Hematopoietic multipotent progenitor cell treated with erythropoietin and hydrocortisone succinate and interleukin-3 and kit ligand, for 15 days (in vitro differentiated cells): ENCODE results near the gene SPINT1.

Source experiments
- DNase-seq: peaks from one replicate; pipeline ENCODE4 v3.0.0-alpha.2; 2015; ENCODE audit warnings: low spot score

SPINT1 gene, protein sequence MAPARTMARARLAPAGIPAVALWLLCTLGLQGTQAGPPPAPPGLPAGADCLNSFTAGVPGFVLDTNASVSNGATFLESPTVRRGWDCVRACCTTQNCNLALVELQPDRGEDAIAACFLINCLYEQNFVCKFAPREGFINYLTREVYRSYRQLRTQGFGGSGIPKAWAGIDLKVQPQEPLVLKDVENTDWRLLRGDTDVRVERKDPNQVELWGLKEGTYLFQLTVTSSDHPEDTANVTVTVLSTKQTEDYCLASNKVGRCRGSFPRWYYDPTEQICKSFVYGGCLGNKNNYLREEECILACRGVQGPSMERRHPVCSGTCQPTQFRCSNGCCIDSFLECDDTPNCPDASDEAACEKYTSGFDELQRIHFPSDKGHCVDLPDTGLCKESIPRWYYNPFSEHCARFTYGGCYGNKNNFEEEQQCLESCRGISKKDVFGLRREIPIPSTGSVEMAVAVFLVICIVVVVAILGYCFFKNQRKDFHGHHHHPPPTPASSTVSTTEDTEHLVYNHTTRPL

DNA sequence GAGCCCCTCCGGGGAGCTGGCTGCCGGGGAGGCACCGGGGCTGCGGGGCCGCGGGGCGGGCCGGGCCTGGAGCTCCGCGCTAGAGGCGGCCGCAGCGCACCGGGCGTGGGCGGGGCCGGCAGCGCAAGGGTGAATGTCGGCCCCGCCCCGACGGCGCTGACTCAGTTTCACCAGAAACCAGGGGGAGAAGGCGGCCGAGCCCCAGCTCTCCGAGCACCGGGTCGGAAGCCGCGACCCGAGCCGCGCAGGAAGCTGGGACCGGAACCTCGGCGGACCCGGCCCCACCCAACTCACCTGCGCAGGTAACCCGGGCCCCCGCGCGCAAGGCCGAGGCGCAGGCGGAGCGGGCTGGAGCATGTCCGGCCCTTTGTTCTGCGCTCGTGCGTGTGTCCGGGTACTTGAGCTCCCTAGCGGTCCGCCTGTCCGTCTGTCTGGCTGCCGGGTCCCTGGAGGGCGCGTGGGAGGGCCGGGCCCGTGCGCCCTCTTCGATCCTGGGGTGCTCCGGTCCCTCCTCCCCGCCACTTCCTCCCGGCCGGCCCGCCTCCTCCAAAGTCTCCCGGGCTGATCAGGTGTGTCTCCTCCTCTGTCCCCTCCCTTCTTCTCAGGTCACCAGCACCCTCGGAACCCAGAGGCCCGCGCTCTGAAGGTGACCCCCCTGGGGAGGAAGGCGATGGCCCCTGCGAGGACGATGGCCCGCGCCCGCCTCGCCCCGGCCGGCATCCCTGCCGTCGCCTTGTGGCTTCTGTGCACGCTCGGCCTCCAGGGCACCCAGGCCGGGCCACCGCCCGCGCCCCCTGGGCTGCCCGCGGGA lies at the start of gene SPINT1:
Gene SPINT1, plus strand, starts transcription at position 164 of the 811 bp plus-strand sequence. Its CDS starts 507 bp downstream, at position 671.
- no peak for DNase-seq

DNA sequence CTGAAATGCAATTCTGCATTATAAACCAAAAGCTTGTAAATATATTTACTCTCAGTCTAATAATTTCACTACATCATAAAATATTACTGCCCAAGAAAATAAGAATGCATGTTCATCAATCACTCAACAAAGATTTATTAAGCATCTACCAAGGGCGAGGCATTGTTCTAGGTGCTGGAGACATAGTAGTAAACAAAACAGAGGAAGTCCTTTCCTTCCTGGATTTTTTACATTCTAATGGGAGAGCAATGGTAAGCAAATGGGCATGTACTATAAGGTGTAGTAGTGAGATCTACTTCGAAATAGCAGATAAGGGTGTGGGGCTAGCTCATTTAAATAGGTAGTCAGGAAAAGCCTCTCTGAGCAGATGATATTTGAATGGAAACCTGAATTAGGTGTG lies 47.8 kb upstream of the SPINT1 start:
- DNase-seq = no peak

DNA sequence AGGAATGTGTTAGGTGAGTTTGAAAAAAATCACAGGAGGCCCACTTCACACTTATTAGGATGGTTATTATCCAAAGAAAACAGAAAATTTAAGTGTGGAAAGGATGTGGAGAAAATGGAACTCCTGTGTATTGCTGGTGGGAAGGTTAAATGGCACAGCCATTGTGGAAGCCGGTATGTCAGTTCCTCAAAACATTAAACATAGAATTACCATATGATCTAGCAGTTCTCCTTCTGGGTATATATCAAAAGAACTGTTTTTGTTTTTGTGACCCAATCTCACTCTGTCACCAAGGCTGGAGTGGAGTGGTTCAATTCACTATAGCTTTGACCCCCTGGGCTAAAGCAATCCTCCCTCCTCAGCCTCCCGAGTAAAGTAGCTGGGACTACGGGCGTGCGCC lies 47.3 kb upstream of the SPINT1 start:
- DNase-seq = no peak

DNA sequence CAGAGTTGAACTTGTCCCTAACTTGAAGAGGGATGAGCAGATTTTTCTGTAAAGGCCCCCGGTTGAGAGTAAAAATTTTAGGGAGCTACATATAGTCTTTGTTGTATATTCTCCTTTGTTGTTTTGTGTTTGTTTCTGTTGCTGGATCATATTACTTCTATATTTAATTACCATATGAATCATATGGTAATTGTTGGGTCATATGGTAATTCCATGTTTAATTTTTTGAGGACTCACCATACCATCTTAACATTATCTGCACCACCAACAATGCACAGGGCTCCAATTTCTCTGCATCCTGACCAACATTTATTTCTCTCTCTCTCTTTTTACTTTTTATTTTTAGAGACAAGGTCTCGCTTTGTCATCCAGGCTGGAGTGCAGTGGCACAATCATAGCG lies 44.3 kb upstream of the SPINT1 start:
- no peak for DNase-seq

DNA sequence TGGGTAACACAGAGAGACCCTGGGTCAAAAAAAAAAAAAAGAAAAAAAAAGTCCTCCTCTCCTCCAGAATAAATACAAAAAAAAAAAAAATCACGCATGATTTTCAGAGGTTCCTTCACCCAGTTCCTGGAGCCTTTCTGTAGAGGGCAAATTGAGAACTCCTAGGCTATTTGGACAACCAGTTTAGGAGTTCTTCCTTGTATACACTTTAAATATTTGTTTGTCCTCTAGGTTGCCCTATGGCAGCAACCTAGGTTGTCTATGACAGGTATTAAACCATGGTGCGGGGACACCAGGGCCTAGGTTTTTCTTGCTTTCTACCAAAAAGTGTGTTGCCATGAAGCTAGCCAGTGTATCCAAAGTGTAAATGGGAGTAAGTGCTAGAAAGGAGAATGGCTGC lies 40.8 kb upstream of the SPINT1 start:
- no peak for DNase-seq

DNA sequence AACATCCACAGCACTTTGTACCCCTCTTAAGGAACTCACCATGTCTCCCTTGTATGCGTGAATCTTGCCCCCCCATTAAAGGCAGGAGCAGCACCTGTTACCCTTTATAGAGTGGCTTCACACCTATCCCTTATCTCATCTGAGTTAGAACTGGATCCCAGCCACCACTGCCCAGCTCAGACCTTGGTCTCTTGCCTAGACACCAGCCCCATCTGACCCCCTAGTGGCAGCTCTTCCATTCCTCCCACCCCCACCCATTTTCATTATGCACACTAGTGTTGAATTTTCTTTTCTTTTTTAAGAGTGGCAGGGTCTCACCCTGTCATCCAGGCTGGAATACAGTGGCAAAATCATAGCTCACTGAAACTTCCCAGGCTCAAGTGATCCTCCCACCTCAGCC lies 40.2 kb upstream of the SPINT1 start:
- DNase-seq = no peak

DNA sequence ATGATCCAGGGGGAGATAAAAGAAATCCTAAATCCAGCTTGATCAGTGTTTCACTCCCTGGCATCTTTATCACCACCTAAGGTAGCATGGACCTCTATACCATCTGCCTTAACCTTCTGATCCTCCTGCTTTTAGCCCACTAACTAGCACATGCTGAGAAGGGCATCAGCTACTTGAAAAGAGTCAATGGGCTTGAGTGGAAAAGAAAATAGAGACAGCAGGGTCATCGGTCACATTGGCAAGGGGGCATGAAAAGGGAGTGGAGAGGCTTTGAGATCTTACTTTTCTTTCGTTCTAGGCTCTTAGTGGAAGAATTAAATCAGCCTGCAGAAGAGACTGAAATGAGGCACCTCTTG lies 37.2 kb upstream of the SPINT1 start:
- no peak for DNase-seq

DNA sequence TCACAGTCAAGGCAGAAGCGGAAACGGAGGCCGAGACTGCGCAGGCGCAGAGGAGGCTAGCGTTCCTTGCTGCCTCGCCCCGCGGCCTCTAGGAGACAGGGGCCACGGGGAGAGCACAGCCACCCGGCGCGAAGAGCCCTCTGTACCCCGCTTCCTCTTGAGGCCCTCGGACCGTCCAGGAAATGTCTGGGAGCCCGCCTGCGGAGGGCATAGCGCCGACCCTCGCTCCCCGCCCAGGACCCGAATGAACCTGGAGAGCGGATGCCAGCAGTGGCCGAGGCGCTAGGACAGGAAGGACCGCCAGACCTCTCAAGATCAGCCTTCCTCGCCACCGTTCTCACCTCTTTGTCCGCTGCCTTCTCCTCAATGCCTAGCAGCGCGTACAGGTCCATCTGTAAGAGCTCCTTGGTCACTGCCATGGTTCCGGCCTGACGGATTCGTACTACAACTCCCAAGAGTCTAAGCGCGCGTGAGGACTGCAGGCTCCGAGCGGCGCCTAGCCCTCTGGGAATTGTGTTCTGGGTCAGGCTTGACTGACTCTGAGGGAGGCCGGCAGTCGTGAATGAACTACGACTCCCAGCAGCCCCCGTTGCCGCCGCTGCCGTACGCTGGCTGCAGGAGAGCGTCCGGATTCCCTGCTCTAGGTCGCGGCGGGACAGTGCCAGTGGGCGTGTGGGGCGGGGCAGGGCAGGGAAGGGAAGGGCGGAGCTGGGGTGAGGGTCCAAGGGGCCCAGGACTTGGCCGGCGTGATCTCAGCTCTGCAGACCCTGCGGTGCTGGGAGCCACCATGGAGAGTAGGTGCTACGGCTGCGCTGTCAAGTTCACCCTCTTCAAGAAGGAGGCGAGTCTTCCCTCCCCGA lies 36.6 kb upstream of the SPINT1 start, which contains the start of the genes DNAJC17 and ZFYVE19:
Gene DNAJC17, minus strand, starts transcription at position 446 of the 860 bp plus-strand sequence. Its CDS starts 27 bp downstream, at position 419.
Gene ZFYVE19, plus strand, starts transcription at position 62 of the 860 bp plus-strand sequence. Its CDS starts 501 bp downstream, at position 563.
- DNase-seq = peak; percentile 97

DNA sequence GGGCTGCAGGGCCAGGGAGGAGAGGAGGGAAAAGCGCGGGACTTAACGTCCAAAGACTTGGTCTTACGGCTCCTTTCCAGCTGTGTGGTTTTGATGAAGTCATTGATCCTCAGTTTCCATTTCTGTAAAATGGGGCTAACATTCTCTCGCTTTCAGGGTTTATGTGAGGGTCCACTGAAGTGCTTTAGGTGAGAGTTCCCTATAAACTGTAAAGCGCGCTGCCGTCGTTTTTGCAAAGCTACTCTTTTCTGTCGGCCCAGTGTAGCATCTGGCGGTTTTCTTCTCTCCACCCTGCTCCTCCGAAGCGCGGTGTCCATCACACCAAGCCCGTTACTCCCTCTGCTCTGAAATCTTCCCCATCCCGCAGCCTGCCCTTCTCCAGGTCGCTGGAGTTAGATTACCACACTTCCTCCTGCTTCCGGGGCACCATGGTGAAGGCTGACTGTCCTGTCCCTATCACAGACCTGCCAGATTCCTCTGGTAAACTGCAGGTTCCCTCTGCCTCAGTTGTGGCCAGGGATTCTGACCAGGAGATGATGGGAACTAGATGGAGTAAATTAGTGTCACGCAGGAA lies 35.9 kb upstream of the SPINT1 start:
- no peak for DNase-seq

DNA sequence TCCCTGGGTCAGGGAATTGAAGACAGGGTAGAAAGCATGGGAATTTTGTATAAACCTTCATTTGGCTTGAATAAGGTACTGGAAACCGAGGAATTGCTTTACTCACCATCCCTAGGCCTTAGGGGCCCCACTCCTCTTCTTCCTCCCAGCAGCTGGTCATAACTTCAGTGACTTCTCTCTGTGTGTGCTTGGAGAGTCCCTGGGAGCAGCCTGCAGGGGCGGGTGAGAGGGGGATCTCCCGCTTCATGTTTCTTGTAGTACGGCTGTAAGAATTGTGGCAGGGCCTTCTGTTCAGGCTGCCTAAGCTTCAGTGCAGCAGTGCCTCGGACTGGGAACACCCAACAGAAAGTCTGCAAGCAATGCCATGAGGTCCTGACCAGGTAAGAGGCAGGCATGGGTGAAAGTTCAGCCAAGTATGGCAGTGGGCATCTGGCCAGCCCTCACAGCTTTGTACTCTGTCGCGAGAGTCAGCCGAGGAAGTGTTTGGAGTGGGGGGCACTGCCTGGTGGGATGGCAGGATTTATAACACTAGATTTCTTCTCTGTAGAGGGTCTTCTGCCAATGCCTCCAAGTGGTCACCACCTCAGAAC lies 34.9 kb upstream of the SPINT1 start:
- DNase-seq = no peak

DNA sequence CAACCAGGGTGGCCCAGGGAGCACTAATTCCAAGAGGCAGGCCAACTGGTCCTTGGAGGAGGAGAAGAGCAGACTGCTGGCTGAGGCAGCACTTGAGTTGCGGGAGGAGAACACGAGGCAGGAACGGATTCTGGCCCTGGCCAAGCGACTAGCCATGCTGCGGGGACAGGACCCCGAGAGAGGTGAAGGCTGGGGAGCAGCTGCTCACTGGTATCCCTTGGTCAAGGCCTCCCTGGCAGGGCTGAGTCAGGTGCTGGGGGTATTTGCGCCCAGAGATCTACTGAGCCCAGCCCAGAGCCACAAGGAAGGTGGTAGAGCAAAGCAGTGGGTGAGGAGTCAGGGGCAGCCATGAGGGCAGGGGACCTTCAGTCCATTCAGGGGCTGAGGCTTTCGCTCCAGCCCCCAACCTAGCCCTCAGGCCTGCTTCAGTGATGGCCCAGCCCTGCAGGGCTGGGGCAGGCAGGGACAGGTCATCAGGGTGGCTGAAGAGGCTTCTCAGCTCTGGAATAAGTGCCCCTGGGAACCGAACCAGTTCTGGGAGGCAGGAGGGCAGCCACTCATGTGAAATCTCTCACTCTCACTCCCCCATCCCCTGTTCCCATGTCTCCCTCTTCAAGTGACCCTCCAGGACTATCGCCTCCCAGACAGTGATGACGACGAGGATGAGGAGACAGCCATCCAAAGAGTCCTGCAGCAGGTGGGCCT lies 31.0 kb upstream of the SPINT1 start:
- no peak for DNase-seq

DNA sequence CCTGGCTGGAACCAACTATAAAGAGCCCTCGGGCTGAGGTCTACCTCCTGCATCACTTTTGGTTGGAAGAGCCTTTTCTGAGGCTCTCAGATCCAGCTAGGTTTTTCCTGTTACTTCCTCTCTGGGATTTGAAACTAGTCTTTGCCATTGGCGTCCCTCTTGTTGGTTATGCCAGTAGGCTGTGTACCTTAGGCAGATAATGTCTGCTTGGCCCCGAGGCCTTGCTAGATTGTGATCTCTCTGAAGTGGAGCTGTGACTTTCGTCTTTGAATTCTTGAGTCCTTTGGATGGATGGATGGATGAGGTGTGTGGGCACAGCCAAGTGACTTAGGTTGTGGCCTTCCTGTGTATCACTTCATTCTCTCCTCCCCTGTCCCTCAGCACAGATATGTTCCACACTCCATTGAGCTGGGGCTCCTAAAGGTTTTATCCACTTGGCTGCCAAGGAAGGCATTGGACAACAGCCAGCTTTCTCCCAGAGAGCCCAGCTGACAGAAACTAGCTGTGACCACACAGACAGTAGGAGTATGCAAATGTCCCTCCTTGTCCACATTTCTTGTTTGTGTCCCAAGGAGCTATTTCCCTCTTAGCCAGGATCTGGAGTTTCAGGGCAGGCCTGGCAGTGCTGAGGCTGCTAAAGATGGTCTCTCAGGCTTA lies 28.7 kb upstream of the SPINT1 start:
- DNase-seq = no peak

DNA sequence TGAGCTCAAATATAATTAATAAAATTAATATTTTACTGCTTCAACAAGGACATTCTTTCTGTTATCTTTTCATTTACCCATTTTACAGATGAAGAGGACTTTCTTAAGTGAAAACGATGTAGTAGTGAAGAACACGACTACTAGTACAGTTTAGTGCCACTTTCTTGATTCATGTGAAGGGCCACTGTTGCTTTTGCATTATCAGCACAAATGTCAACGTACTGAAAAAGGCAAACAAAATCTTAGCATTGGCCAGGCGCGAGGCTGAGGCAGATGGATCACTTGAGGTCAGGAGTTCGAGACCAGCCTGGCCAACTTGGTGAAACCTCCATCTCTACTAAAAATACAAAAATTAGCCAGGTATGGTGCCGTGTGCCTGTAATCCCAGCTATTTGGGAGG lies 24.8 kb upstream of the SPINT1 start:
- no peak for DNase-seq

DNA sequence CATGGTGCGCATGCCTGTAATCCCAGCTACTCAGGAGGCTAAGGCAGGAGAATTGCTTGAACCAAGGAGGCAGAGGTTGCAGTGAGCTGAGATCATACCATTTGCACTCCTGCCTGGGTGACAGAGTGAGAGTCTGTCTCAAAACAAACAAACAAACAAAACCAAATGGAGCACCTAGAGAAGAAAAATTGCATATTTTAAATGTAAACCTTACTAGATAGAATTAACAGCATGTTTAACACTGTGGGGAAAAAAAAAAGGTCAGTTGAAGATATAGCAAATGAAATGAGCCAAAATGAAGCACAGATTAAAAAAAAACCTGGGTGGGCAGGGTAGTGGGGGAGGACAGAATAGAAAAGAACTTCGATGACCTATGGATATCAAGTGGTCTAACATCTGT lies 22.7 kb upstream of the SPINT1 start:
- DNase-seq = no peak

DNA sequence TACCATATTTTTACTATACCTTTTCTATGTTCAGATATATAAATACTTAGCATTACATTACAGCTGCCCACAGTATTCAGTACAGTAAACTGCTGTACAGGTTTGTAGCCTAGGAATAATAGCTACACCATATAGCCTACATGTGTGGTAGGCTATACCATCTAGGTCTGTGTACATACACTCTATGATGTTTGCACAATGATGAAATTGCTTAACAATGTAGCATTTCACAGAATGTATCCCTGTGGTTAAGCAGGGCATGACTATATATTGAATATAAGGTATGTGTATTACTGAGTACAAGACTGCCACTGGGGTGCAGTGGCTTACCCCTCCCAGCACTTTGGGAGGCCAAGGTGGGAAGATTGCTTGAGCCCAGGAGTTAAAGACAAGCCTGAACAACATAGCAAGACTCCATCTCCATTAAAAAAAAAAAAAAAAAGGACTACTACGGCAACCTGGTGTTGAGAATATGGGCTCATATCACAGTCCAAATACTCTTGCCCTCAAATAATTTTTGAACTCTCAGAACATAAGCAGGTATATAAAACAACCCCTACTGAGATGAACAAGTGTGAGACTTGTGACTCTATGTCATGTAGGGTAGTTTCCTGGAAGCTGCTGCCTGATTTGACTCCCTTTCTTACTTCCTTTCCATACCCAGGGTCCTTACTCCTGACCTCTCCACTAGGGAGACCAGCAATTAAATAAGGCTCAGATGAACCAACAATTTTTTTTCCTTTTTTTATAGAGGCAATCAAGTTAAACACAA lies 20.1 kb upstream of the SPINT1 start:
- DNase-seq = no peak

DNA sequence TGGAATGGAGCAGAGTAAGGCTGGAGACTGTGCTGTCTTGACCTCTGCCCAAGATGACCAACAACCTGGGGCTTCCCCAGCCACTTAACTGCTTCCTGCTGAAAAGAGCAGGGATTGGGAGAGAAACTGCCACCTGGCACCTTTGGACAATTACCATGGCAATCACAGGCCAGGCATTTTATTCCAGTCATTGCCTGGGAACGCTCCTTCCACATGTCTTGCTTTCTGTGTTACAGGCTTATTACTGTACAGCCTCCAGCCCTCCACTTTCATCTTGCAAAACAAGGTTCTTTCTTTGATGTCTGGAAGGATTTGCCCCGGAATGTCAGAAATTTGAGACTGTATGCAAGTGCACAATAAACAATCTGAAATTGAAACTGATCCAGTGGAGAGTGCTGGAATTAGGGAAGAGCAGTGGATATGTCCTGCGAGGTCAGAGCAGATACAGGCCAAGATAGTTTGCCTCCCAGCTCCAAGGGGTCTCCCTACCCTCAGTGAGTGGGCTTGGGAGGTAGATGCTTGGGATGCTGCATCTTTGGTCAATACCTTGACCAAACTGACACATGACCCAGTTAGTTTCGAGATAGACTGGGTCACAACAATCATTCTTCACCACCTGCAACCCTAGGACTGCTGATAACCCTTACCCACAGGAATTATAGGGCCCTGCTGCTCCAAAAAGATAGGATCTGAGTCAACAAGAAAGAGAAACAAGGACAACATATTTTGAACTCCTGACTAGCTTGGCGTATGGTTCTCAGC lies 18.0 kb upstream of the SPINT1 start:
- no peak for DNase-seq

DNA sequence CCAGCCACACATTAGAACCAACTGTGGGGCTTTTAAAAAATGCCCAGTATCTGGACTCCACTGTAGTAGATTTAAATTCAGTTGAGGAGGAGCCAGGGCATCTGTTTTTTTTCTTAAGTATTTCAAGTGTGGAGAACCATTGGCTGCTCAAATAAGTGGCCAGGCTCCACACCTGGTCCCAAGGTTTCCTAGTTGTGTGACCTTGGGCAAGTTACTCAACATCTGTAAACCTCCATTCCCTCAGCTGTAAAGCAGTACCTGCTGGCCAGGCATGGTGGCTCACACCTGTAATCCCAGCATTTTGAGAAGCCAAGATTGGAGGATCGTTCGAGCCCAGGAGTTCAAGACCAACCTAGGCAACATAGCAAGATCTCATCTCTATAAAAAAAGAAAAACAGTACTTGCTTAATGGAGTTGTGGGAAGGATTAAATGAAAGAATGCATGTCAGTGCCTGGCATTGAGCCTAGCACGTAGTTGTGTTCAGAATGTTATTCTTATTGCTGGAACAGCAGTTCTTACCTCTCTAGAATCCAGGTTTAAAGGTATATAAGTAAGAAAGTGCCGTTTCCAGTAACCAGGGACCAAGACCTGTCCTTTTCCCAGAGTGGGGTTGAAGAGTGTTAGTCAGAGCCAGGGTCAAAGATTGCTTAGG lies 17.3 kb upstream of the SPINT1 start:
- no peak for DNase-seq

DNA sequence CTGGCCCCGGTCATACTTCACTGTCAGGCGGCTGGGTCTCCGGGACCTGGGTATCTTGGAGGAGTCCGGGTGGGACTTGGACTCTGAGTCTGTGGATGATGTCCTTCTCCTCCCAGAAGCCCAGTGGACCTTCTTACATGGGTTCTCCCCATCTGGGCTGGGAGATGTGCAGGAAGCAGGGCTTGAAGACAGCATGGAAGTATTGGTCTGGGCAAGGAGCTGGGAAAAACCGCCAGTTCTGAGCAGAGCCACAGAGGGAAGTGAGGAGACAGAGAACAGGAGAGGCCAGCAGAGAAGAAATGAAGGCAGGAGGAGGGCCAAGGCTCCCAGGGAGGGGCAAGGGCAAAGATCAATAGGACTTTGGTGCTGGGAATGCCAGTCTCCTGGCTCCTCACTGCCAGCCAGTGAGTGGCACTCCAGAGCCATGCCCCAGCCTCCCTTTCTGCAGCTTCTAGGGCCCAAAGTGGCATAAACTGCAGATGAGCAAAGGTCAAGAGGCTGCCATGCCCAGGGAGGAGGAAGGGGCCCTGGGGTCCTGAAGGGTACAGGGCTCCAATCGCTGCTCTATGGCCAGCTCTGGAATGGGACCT lies 15.3 kb upstream of the SPINT1 start, which contains the start of gene PPP1R14D:
Gene PPP1R14D, minus strand, starts transcription at position 262 of the 590 bp plus-strand sequence. Its CDS starts 67 bp downstream, at position 195.
- DNase-seq = no peak
